IMR-90 (cell line): ENCODE data around the gene DNAI2. TPM values are rescaled to one million over a fixed set of nuclear protein-coding genes. Genes with fewer than 3 reads are reported as not detected.

Experiments
- ATAC-seq: fragments of 200-7000 bp; cut with Tn5 transposase; 2 replicates; pipeline ENCODE4 v1.9.1; 2020; ENCODE audit warnings: low read depth, mild to moderate bottlenecking, moderate library complexity
- BruUV-seq: library from RNA; stranded (reverse); fragments of 400-500 nt; replicated peaks from 2 replicates; lab custom pipeline; 2021; lab: Mats Ljungman, UMichigan
- CTCF ChIA-PET: fragments of 300-600 bp; formaldehyde crosslinking; extraction: SDS; loops from one replicate; lab custom pipeline; 2021; ENCODE audit warnings: antibody characterized with exemption; lab: Yijun Ruan, JAX
- POLR2A ChIA-PET: fragments of 300-600 bp; sonication (Branson Sonifier 250); formaldehyde crosslinking; loops from one replicate; lab custom pipeline; 2022; ENCODE audit warnings: antibody characterized with exemption; ENCODE audit not compliant: unreplicated experiment; lab: Charles Lee
- DNase-seq: peaks from one replicate; pipeline ENCODE4 v3.0.0; 2013
- H2AFZ ChIP-seq: replicated peaks from 2 replicates; pipeline ENCODE3; 2013; ENCODE audit warnings: low read length, mild to moderate bottlenecking; ENCODE audit not compliant: poor library complexity
- H2AK5ac ChIP-seq: 2 replicates; pipeline ENCODE4 v1.6.1; 2013; ENCODE audit warnings: low read depth, low read length, inconsistent platforms
- H2AK9ac ChIP-seq: replicated peaks from 2 replicates; pipeline ENCODE3; 2013; ENCODE audit warnings: mild to moderate bottlenecking, low read depth, low read length, moderate library complexity; ENCODE audit not compliant: poor library complexity
- H2BK120ac ChIP-seq: 2 replicates; pipeline ENCODE4 v1.6.1; 2013; ENCODE audit warnings: low read depth, low read length, inconsistent platforms
- H2BK15ac ChIP-seq: 3 replicates; pipeline ENCODE4 v1.6.1; 2013; ENCODE audit warnings: low read depth, low read length, inconsistent platforms
- H2BK20ac ChIP-seq: 2 replicates; pipeline ENCODE4 v1.6.1; 2013; ENCODE audit warnings: low read depth, mild to moderate bottlenecking, inconsistent platforms, low read length, moderate library complexity
- H2BK5ac ChIP-seq: 2 replicates; pipeline ENCODE4 v1.6.1; 2013; ENCODE audit warnings: mild to moderate bottlenecking, low read depth, low read length, inconsistent platforms; ENCODE audit not compliant: poor library complexity, severe bottlenecking
- H3K14ac ChIP-seq: replicated peaks from 2 replicates; pipeline ENCODE4 v1.6.1; 2013; ENCODE audit warnings: low read depth, low read length, inconsistent platforms
- H3K18ac ChIP-seq: 2 replicates; pipeline ENCODE4 v1.6.1; 2013; ENCODE audit warnings: low read depth, low read length, control low read depth
- H3K23ac ChIP-seq: 2 replicates; pipeline ENCODE4 v1.6.1; 2013; ENCODE audit warnings: low read depth, low read length, inconsistent platforms
- H3K27ac ChIP-seq: 2 replicates; pipeline ENCODE4 v1.5.1; 2013; ENCODE audit warnings: mild to moderate bottlenecking, control low read depth, low read length; ENCODE audit not compliant: insufficient read depth
- H3K27me3 ChIP-seq: 2 replicates; pipeline ENCODE4 v1.6.1; 2013; ENCODE audit warnings: low read length; ENCODE audit not compliant: control insufficient read depth, insufficient read depth
- H3K36me3 ChIP-seq: 2 replicates; pipeline ENCODE4 v1.6.1; 2013; ENCODE audit warnings: low read length, mixed read lengths; ENCODE audit not compliant: control insufficient read depth, insufficient read depth
- H3K4ac ChIP-seq: 2 replicates; pipeline ENCODE4 v1.6.1; 2013; ENCODE audit warnings: low read depth, low read length, inconsistent platforms
- H3K4me1 ChIP-seq: 2 replicates; pipeline ENCODE4 v1.6.1; 2013; ENCODE audit warnings: low read length, mixed read lengths; ENCODE audit not compliant: control insufficient read depth, insufficient read depth
- H3K4me2 ChIP-seq: 2 replicates; pipeline ENCODE4 v1.6.1; 2013; ENCODE audit warnings: low read depth, mild to moderate bottlenecking, control low read depth, low read length, moderate library complexity
- H3K4me3 ChIP-seq: 2 replicates; pipeline ENCODE4 v1.5.1; 2013; ENCODE audit warnings: low read depth, mild to moderate bottlenecking, control low read depth, low read length, moderate library complexity; ENCODE audit not compliant: insufficient read depth
- H3K56ac ChIP-seq: 2 replicates; pipeline ENCODE4 v1.6.1; 2013; ENCODE audit warnings: low read length, inconsistent platforms; ENCODE audit not compliant: insufficient read depth; ENCODE audit errors: extremely low read depth
- H3K79me1 ChIP-seq, 2 experiments: 2 replicates each; pipeline ENCODE4 v1.6.1; 2013; ENCODE audit warnings: low read length in 2 of 2, inconsistent platforms in 1 of 2, low read depth in 1 of 2
- H3K9ac ChIP-seq: 2 replicates; pipeline ENCODE4 v1.6.1; 2013; ENCODE audit warnings: low read depth, low read length, control low read depth
- H3K9me1 ChIP-seq: 2 replicates; pipeline ENCODE4 v1.6.1; 2013; ENCODE audit warnings: low read length, inconsistent platforms; ENCODE audit not compliant: insufficient read depth
- H3K9me3 ChIP-seq: 2 replicates; pipeline ENCODE4 v1.6.1; 2013; ENCODE audit warnings: low read length; ENCODE audit not compliant: control insufficient read depth, insufficient read depth
- H4K20me1 ChIP-seq: 2 replicates; pipeline ENCODE4 v1.6.1; 2013; ENCODE audit warnings: low read length, inconsistent platforms; ENCODE audit not compliant: insufficient read depth
- H4K5ac ChIP-seq: 2 replicates; pipeline ENCODE4 v1.6.1; 2013; ENCODE audit warnings: mild to moderate bottlenecking, low read depth, low read length, control low read depth
- H4K8ac ChIP-seq, 2 experiments: 2 replicates each; pipeline ENCODE4 v1.6.1; 2013; ENCODE audit warnings: low read depth in 2 of 2, low read length in 2 of 2, control low read depth in 1 of 2, inconsistent platforms in 1 of 2
- H4K91ac ChIP-seq: 2 replicates; pipeline ENCODE4 v1.6.1; 2013; ENCODE audit warnings: low read depth, low read length, inconsistent platforms; ENCODE audit not compliant: insufficient read depth
- BHLHE40 ChIP-seq: fragments of 150-350 bp; IDR thresholded peaks from 2 replicates; pipeline ENCODE4 v1.6.1; 2016; ENCODE audit warnings: mild to moderate bottlenecking, low read depth, low read length
- CEBPB ChIP-seq: IDR thresholded peaks from 2 replicates; pipeline ENCODE4 v1.6.1; 2012; ENCODE audit warnings: low read depth, low read length, improper control_type of control experiment
- CHD1 ChIP-seq: IDR thresholded peaks from 2 replicates; pipeline ENCODE4 v1.6.1; 2012; ENCODE audit warnings: low read depth, low read length, improper control_type of control experiment
- CTCF ChIP-seq: conservative IDR thresholded peaks from 2 replicates; pipeline ENCODE4 v1.5.1; 2012; ENCODE audit warnings: mild to moderate bottlenecking, low read depth, low read length, improper control_type of control experiment
- ELK1 ChIP-seq: fragments of 150-350 bp; IDR thresholded peaks from 2 replicates; pipeline ENCODE4 v1.6.1; 2016; ENCODE audit warnings: low read depth, mild to moderate bottlenecking, low read length, moderate library complexity, borderline replicate concordance
- FOS ChIP-seq: fragments of 150-350 bp; IDR thresholded peaks from 2 replicates; pipeline ENCODE4 v1.6.1; 2016; ENCODE audit warnings: low read depth, low read length
- MAFK ChIP-seq: IDR thresholded peaks from 2 replicates; pipeline ENCODE4 v1.6.1; 2012; ENCODE audit warnings: low read depth, low read length, improper control_type of control experiment
- MAZ ChIP-seq: IDR thresholded peaks from 2 replicates; pipeline ENCODE4 v1.6.1; 2012; ENCODE audit warnings: low read depth, mild to moderate bottlenecking, low read length, improper control_type of control experiment, moderate library complexity, borderline replicate concordance
- MXI1 ChIP-seq: IDR thresholded peaks from 2 replicates; pipeline ENCODE4 v1.6.1; 2012; ENCODE audit warnings: low read depth, mild to moderate bottlenecking, low read length, moderate library complexity, borderline replicate concordance
- NFE2L2 ChIP-seq: fragments of 150-350 bp; IDR thresholded peaks from 2 replicates; pipeline ENCODE4 v1.6.1; 2016; ENCODE audit warnings: low read depth, mild to moderate bottlenecking, low read length
- POLR2A ChIP-seq: IDR thresholded peaks from 2 replicates; pipeline ENCODE4 v1.6.1; 2012; ENCODE audit warnings: mild to moderate bottlenecking, low read depth, low read length
- RAD21 ChIP-seq: IDR thresholded peaks from 2 replicates; pipeline ENCODE4 v1.6.1; 2012; ENCODE audit warnings: low read length, improper control_type of control experiment
- RCOR1 ChIP-seq: IDR thresholded peaks from 2 replicates; pipeline ENCODE4 v1.6.1; 2012; ENCODE audit warnings: mild to moderate bottlenecking, low read length, improper control_type of control experiment; ENCODE audit not compliant: insufficient replicate concordance
- RFX5 ChIP-seq: IDR thresholded peaks from 2 replicates; pipeline ENCODE4 v1.8.0; 2012; ENCODE audit warnings: low read depth, mild to moderate bottlenecking, low read length, moderate library complexity
- SMC3 ChIP-seq: fragments of 150-350 bp; IDR thresholded peaks from 2 replicates; pipeline ENCODE4 v1.6.1; 2016; ENCODE audit warnings: low read depth, mild to moderate bottlenecking, antibody characterized with exemption, low read length, moderate library complexity
- USF2 ChIP-seq: fragments of 150-350 bp; IDR thresholded peaks from 2 replicates; pipeline ENCODE4 v1.6.1; 2017; ENCODE audit warnings: mild to moderate bottlenecking, antibody characterized with exemption, low read length, low read depth
- WGBS, 2 experiments: methylation state at CpG; one replicate each; pipeline versions ENCODE4 v1.1.5 to v1.1.7; 2013; ENCODE audit warnings: missing lambda C conversion rate in 2 of 2; ENCODE audit not compliant: insufficient read length in 1 of 2; ENCODE audit errors: extremely low coverage in 2 of 2; 5-methylcytosine and 5-hydroxymethylcytosine counted together
- dilution Hi-C: fragments of 300-500 bp; cut with HindIII; formaldehyde crosslinking; loops from one replicate; pipeline ENCODE4 v1.14.3; 2018; ENCODE audit warnings: low sequenced_read_pairs; ENCODE audit not compliant: unreplicated experiment
- in situ Hi-C: fragments of 300-500 bp; cut with MboI; formaldehyde crosslinking; loops from 3 replicates; pipeline ENCODE4 v1.14.3; 2019; ENCODE audit warnings: low sequenced_read_pairs, inconsistent platforms, mixed read lengths
- intact Hi-C: fragments of 100-400 bp; cut with micrococcal nuclease; formaldehyde crosslinking; loops from 2 replicates; pipeline ENCODE4 v1.10.0; 2022
- polyA plus RNA-seq, 3 experiments: library from polyadenylated mRNA; depleted of rRNA; stranded (reverse); fragments of >200 nt; gene quantifications; 2 replicates each; pipeline ENCODE4 v1.2.3, GENCODE V29; 2012; ENCODE audit warnings: low replicate concordance in 1 of 3
- total RNA-seq: library from RNA; depleted of rRNA; stranded (reverse); fragments of >200 nt; gene quantifications from 2 replicates; pipeline ENCODE4 v1.2.3, GENCODE V29; 2012

DNAI2 gene
- total and polyA plus RNA-seq, 2 of the 4 experiments (the other 2 are of a cell fraction), result not detected

- no peaks in the 10 kb centered on the region for H3K79me1 ChIP-seq
- no peaks in the 10 kb centered on the region for H3K36me3 ChIP-seq
- H3K14ac ChIP-seq, result no peak overlapping the region
- WGBS, 2 experiments, result no CpG with 5 or more reads among the region's 9 CpGs
- no peak overlapping the region for H3K4ac ChIP-seq
- no peak overlapping the region for H2BK120ac ChIP-seq
- no peak overlapping the region for H2AK5ac ChIP-seq
- no peak overlapping the region for H3K23ac ChIP-seq
- no peak overlapping the region for H3K4me2 ChIP-seq
- H3K27ac ChIP-seq, result no peak overlapping the region
- CTCF ChIA-PET, result no interaction called here
- H3K9me1 ChIP-seq, result no peaks in the 10 kb centered on the region
- H3K27me3 ChIP-seq, result no peaks in the 10 kb centered on the region; the same call in 1 of the 2 replicates
- in situ Hi-C loops, result no loop called here
- intact Hi-C loops, result no loop called here
- no peak for ATAC-seq
- POLR2A ChIA-PET, result no interaction called here
- H2AK9ac ChIP-seq, result no peak overlapping the region
- H2BK15ac ChIP-seq, result no peak overlapping the region
- no peaks in the 10 kb centered on the region for H3K9me3 ChIP-seq
- H3K4me1 ChIP-seq, result no peaks in the 10 kb centered on the region
- H4K5ac ChIP-seq, result no peak overlapping the region
- no peaks in the 10 kb centered on the region for H4K20me1 ChIP-seq
- no peak overlapping the region for H2AFZ ChIP-seq
- H4K91ac ChIP-seq, result no peak overlapping the region
- no peak overlapping the region for H3K9ac ChIP-seq
- no TSS peak for BruUV-seq
- H3K4me3 ChIP-seq, result no peak overlapping the region
- no peak overlapping the region for H4K8ac ChIP-seq
- TF ChIP-seq MAFK, result no peak
- no peak for TF ChIP-seq NFE2L2
- TF ChIP-seq FOS, result no peak
- TF ChIP-seq CEBPB, result no peak
- no peak for TF ChIP-seq SMC3
- TF ChIP-seq USF2, result no peak
- TF ChIP-seq CTCF, result no peak
- TF ChIP-seq POLR2A, result no peak
- TF ChIP-seq MXI1, result no peak
- no peak for TF ChIP-seq ELK1
- no peak for TF ChIP-seq RAD21
- no peak for TF ChIP-seq BHLHE40
- no peak for TF ChIP-seq MAZ
- no peak for TF ChIP-seq RFX5
- no peak for TF ChIP-seq CHD1
- no peak for TF ChIP-seq RCOR1
- dilution Hi-C loops, result no loop called here
- H2BK20ac ChIP-seq, result no peak overlapping the region
- no peak for DNase-seq
- H2BK5ac ChIP-seq, result no peak overlapping the region
- H3K56ac ChIP-seq, result no peak overlapping the region
- no peak overlapping the region for H3K18ac ChIP-seq
These were observed 69.7 kb downstream of the DNAI2 start for GRCh38 chr17:74343526-74344284.
